ENCODE data around the gene CLTB.

DNA sequence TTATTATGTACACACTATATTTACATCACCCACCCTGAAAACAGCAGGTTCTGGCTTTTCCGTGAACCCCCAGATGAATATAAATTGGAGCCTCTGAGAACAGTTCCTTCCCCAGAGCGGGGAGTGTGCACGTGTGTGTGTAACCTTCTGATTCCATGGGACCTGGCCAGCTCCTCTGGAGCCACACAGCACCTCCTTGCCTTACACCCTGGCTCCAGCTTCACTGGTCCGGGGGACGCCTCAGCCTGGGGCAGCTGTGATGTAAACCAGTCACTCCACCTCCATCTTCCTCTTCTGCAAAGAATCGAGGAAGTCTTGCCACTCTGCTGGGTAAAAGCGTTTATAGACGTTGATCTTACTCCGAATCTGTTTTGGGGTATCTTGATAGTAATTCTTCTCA is 32.4 kb downstream of the CLTB start:
- TF ChIP-seq, protein P1, sequence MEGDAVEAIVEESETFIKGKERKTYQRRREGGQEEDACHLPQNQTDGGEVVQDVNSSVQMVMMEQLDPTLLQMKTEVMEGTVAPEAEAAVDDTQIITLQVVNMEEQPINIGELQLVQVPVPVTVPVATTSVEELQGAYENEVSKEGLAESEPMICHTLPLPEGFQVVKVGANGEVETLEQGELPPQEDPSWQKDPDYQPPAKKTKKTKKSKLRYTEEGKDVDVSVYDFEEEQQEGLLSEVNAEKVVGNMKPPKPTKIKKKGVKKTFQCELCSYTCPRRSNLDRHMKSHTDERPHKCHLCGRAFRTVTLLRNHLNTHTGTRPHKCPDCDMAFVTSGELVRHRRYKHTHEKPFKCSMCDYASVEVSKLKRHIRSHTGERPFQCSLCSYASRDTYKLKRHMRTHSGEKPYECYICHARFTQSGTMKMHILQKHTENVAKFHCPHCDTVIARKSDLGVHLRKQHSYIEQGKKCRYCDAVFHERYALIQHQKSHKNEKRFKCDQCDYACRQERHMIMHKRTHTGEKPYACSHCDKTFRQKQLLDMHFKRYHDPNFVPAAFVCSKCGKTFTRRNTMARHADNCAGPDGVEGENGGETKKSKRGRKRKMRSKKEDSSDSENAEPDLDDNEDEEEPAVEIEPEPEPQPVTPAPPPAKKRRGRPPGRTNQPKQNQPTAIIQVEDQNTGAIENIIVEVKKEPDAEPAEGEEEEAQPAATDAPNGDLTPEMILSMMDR (IDR thresholded peaks at IDR 0.05 in 2 of 3, conservative IDR thresholded peaks at IDR 0.05 in 1 of 3; ENCODE audit: borderline replicate concordance in 1 of 3, insufficient read depth in 1 of 3, low read depth in 2 of 3, low read length in 2 of 3) = no peak
- TF ChIP-seq RAD21 (IDR thresholded peaks at IDR 0.05; ENCODE audit: low read depth) (no peak), YY1 (IDR thresholded peaks at IDR 0.05; ENCODE audit: extremely low read depth, insufficient replicate concordance, low read depth, low read length) (no peak)
